SU-DHL-6 (cell line): ENCODE data around the gene DICER1.
"Not testable (repeated sequence)": the region's sequence is repeated elsewhere in the genome, so short reads cannot be mapped to it uniquely, and the experiment has no call there.

ENCODE experiments used
- CTCF ChIP-seq: fragments of 200-600 bp; sonication (generic); IDR thresholded peaks from one replicate; pipeline ENCODE4 v1.5.1; 2017; ENCODE audit warnings: antibody characterized with exemption, mild to moderate bottlenecking, low read length, moderate library complexity; ENCODE audit not compliant: insufficient read depth, poor library complexity, severe bottlenecking
- EZH2phosphoT487 ChIP-seq: fragments of 200-600 bp; sonication (generic), shearing (Covaris generic); conservative IDR thresholded peaks from 2 replicates; pipeline ENCODE4 v1.6.1; 2018; ENCODE audit warnings: mild to moderate bottlenecking, antibody characterized with exemption, low read length, moderate library complexity, mixed read lengths

GRCh38 chr14:95201745-95202144 lies 44.4 kb upstream of the DICER1 start:
- not testable (repeated sequence) for TF ChIP-seq CTCF, EZH2phosphoT487
